Non-pigmented ciliary epithelial cell (primary cell): ENCODE measurements around the gene ANKDD1B.
A peak's percentile ranks its signal among the peaks of the same experiment; 100 is the strongest.

Source experiments
- DNase-seq: peaks from one replicate; pipeline ENCODE4 v3.0.0-alpha.2; 2010; ENCODE audit warnings: low read depth

ANKDD1B gene

GRCh38 chr5:75707911-75708509 is 96.8 kb downstream of the ANKDD1B start:
- DNase-seq: no peak

GRCh38 chr5:75710637-75711036 is 99.4 kb downstream of the ANKDD1B start:
- no peak for DNase-seq

- DNase-seq: no peak
These were observed 99.9 kb downstream of the ANKDD1B start for GRCh38 chr5:75711151-75711550.

- DNase-seq: no peak
These were observed 100.8 kb downstream of the ANKDD1B start for GRCh38 chr5:75712091-75712490.

GRCh38 chr5:75716715-75717081 is 105.4 kb downstream of the ANKDD1B start:
- DNase-seq: no peak

- peak; percentile 78 for DNase-seq
These were observed 106.0 kb downstream of the ANKDD1B start, which contains the start of gene POC5 for GRCh38 chr5:75717082-75717922. TSS of gene POC5 (minus strand) at chr5:75717437. CDS start at chr5:75712937, 4,500 bp downstream.

GRCh38 chr5:75720882-75721281 is 109.6 kb downstream of the ANKDD1B start:
- DNase-seq: no peak
